NB4 (cell line): ENCODE data around the gene RTN4IP1.

Experiments
- POLR2A ChIP-seq: IDR thresholded peaks from 2 replicates; pipeline ENCODE4 v1.6.1; 2011; ENCODE audit warnings: mild to moderate bottlenecking; ENCODE audit not compliant: insufficient read length; ENCODE audit errors: extremely low read depth
- TF ChIP-seq, protein P1 (sequence below): IDR thresholded peaks from 2 replicates; pipeline ENCODE4 v1.6.1; 2011; ENCODE audit warnings: low read depth, low read length

GRCh38 chr6:106553440-106553839, 75.9 kb downstream of the RTN4IP1 start:
- TF ChIP-seq, protein P1, sequence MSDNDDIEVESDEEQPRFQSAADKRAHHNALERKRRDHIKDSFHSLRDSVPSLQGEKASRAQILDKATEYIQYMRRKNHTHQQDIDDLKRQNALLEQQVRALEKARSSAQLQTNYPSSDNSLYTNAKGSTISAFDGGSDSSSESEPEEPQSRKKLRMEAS = no peak
- no peak for TF ChIP-seq POLR2A
